PC-3 (cell line): ENCODE data around the gene RASA2. TPM values are rescaled to one million over a fixed set of nuclear protein-coding genes. Genes with fewer than 3 reads are reported as not detected.

Experiments
- ATAC-seq: fragments of 200-7000 bp; cut with Tn5 transposase; 2 replicates; pipeline ENCODE4 v1.9.1; 2020; ENCODE audit warnings: mild to moderate bottlenecking, moderate library complexity
- BruUV-seq: library from RNA; stranded (reverse); fragments of 400-500 nt; replicated peaks from 2 replicates; lab custom pipeline; 2021; lab: Mats Ljungman, UMichigan
- CTCF ChIA-PET: fragments of 300-600 bp; sonication (Branson Sonifier 250); formaldehyde crosslinking; loops from one replicate; lab custom pipeline; 2022; ENCODE audit warnings: antibody characterized with exemption; lab: Charles Lee
- POLR2A ChIA-PET: fragments of 300-600 bp; sonication (Branson Sonifier 250); formaldehyde crosslinking; loops from one replicate; lab custom pipeline; 2022; ENCODE audit warnings: antibody characterized with exemption; ENCODE audit not compliant: unreplicated experiment; lab: Charles Lee
- DNase-seq: peaks from one replicate; pipeline ENCODE4 v3.0.0-alpha.2; 2015
- H2AFZ ChIP-seq: fragments of 300-600 bp; sonication (generic); 2 replicates; pipeline ENCODE4 v1.6.0; 2016; ENCODE audit warnings: antibody characterized with exemption, low read length
- H3F3A ChIP-seq: fragments of 300-600 bp; sonication (generic); one replicate; pipeline ENCODE4 v1.6.0; 2017; ENCODE audit warnings: antibody characterized with exemption, low read length, control low read depth, mild to moderate bottlenecking; ENCODE audit not compliant: unreplicated experiment
- H3K27ac ChIP-seq: fragments of 300-600 bp; sonication (generic); 2 replicates; pipeline ENCODE4 v1.5.1; 2016; ENCODE audit warnings: mild to moderate bottlenecking, low read length
- H3K27me3 ChIP-seq: fragments of 300-600 bp; sonication (generic); 2 replicates; pipeline ENCODE4 v1.6.1; 2016; ENCODE audit warnings: low read length, mixed read lengths
- H3K36me3 ChIP-seq: fragments of 300-600 bp; sonication (generic); 2 replicates; pipeline ENCODE4 v1.6.1; 2016; ENCODE audit warnings: low read depth, mixed run types, low read length, mixed read lengths
- H3K4me1 ChIP-seq: fragments of 300-600 bp; sonication (generic); 2 replicates; pipeline ENCODE4 v1.5.1; 2016; ENCODE audit warnings: low read length; ENCODE audit not compliant: insufficient read depth
- H3K4me2 ChIP-seq: fragments of 300-600 bp; sonication (generic); 2 replicates; pipeline ENCODE4 v1.6.0; 2016; ENCODE audit warnings: low read length
- H3K4me3 ChIP-seq: fragments of 300-600 bp; sonication (generic); 2 replicates; pipeline ENCODE4 v1.5.1; 2016; ENCODE audit warnings: mild to moderate bottlenecking, low read length, mixed read lengths
- H3K79me2 ChIP-seq: fragments of 300-600 bp; sonication (generic); 2 replicates; pipeline ENCODE4 v1.6.1; 2017; ENCODE audit warnings: low read length, mixed read lengths
- H3K9ac ChIP-seq: fragments of 300-600 bp; sonication (generic); 2 replicates; pipeline ENCODE4 v1.6.0; 2016; ENCODE audit warnings: mild to moderate bottlenecking, low read length
- H3K9me2 ChIP-seq: fragments of 300-600 bp; sonication (generic); replicated peaks from 2 replicates; pipeline ENCODE4 v1.6.1; 2016; ENCODE audit warnings: mixed run types, low read length, mixed read lengths
- H3K9me3 ChIP-seq: fragments of 300-600 bp; sonication (generic); 2 replicates; pipeline ENCODE4 v1.6.1; 2016; ENCODE audit warnings: low read length, mixed read lengths
- H4K20me1 ChIP-seq: fragments of 300-600 bp; sonication (generic); 2 replicates; pipeline ENCODE4 v1.6.1; 2016; ENCODE audit warnings: low read length, mixed read lengths
- CTCF ChIP-seq: fragments of 300-600 bp; sonication (generic); conservative IDR thresholded peaks from 2 replicates; pipeline ENCODE4 v1.5.1; 2017; ENCODE audit warnings: antibody characterized with exemption, low read depth, mild to moderate bottlenecking, low read length
- EZH2 ChIP-seq: fragments of 300-600 bp; sonication (generic); IDR thresholded peaks from one replicate; pipeline ENCODE4 v1.6.1; 2017; ENCODE audit warnings: antibody characterized with exemption, mild to moderate bottlenecking, low read length; ENCODE audit not compliant: unreplicated experiment
- EZH2phosphoT487 ChIP-seq: fragments of 300-600 bp; sonication (generic); IDR thresholded peaks from 2 replicates; pipeline ENCODE4 v1.6.1; 2018; ENCODE audit warnings: mild to moderate bottlenecking, antibody characterized with exemption, low read length, borderline replicate concordance
- intact Hi-C: fragments of 100-400 bp; cut with micrococcal nuclease; formaldehyde crosslinking; loops from 2 replicates; pipeline ENCODE4 v1.9.0; 2023
- total RNA-seq: library from RNA; depleted of rRNA; stranded (reverse); fragments of >200 nt; gene quantifications from 2 replicates; pipeline ENCODE4 v1.2.3, GENCODE V29; 2014

The RASA2 gene
- total RNA-seq, 1 experiment from 2014 or later, result 3.7 TPM

- intact Hi-C loops, result no loop called here
Observed at GRCh38 chr3:141629976-141630375, 143.1 kb downstream of the RASA2 start.

GRCh38 chr3:141632779-141633374, 146.1 kb downstream of the RASA2 start:
- Histone ChIP-seq H3K9me2 (no peaks in the 10 kb centered on the region), H3K27me3 (no peaks in the 10 kb centered on the region), H3K27ac (no peak overlapping the region), H3K9ac (no peak overlapping the region), H2AFZ (no peak overlapping the region), H3K4me1 (no peaks in the 10 kb centered on the region), H3K4me2 (no peak overlapping the region), H4K20me1 (no peaks in the 10 kb centered on the region), H3K4me3 (no peak overlapping the region), H3K9me3 (no peaks in the 10 kb centered on the region), H3K36me3 (no peaks in the 10 kb centered on the region), H3F3A (no peaks in the 10 kb centered on the region), H3K79me2 (no peaks in the 10 kb centered on the region)
- TF ChIP-seq EZH2, result no peak
- TF ChIP-seq CTCF, result no peak
- TF ChIP-seq EZH2phosphoT487, result no peak
- intact Hi-C loops, result no loop called here
- ChIA-PET CTCF (no interaction called here), POLR2A (no interaction called here)
- no TSS peak for BruUV-seq
- ATAC-seq, result no peak
- DNase-seq, result no peak

More at GRCh38 chr3:141629976-141630375, 143.1 kb downstream of the RASA2 start:
- no peaks in the 10 kb centered on the region for H3K9me2 ChIP-seq
- no peak for DNase-seq
- H3K36me3 ChIP-seq, result no peaks in the 10 kb centered on the region
- no peak overlapping the region for H3K27ac ChIP-seq
- no peaks in the 10 kb centered on the region for H3K27me3 ChIP-seq
- no peak overlapping the region for H3K4me3 ChIP-seq
- ATAC-seq, result no peak
- no peaks in the 10 kb centered on the region for H3K4me1 ChIP-seq
- H3F3A ChIP-seq, result no peaks in the 10 kb centered on the region
- CTCF ChIA-PET, result no interaction called here
- H3K9me3 ChIP-seq, result no peaks in the 10 kb centered on the region
- BruUV-seq, result no TSS peak
- POLR2A ChIA-PET, result no interaction called here
- no peak overlapping the region for H3K4me2 ChIP-seq
- no peak overlapping the region for H3K9ac ChIP-seq
- H2AFZ ChIP-seq, result no peak overlapping the region
- no peaks in the 10 kb centered on the region for H4K20me1 ChIP-seq
- H3K79me2 ChIP-seq, result no peaks in the 10 kb centered on the region
- TF ChIP-seq EZH2phosphoT487 (no peak), EZH2 (no peak), CTCF (no peak)

- Histone ChIP-seq H3K9me3 (no peaks in the 10 kb centered on the region), H3K9ac (no peak overlapping the region), H3K4me1 (0 out of 2 replicates have a peak, but pooled peaks cover 6% of the 10 kb centered on the region), H3K36me3 (no peaks in the 10 kb centered on the region; the same call in 1 of the 2 replicates), H3K4me2 (no peak overlapping the region), H3K9me2 (no peaks in the 10 kb centered on the region), H3K27ac (no peak overlapping the region), H3F3A (no peaks in the 10 kb centered on the region), H3K4me3 (no peak overlapping the region), H3K79me2 (no peaks in the 10 kb centered on the region), H2AFZ (no peak overlapping the region), H4K20me1 (no peaks in the 10 kb centered on the region), H3K27me3 (no peaks in the 10 kb centered on the region)
- intact Hi-C loops, result no loop called here
- ATAC-seq (peak; percentile 66), DNase-seq (peak; percentile 46)
- TF ChIP-seq EZH2phosphoT487 (no peak), EZH2 (no peak), CTCF (no peak)
- no TSS peak for BruUV-seq
- ChIA-PET POLR2A (no interaction called here), CTCF (no interaction called here)
Observed at GRCh38 chr3:141642215-141642614, 155.4 kb downstream of the RASA2 start.
